Mesothelial cell of epicardium (in vitro differentiated cells): ENCODE measurements around the gene RHBDF2. TPM values are rescaled to one million over a fixed set of nuclear protein-coding genes. Genes with fewer than 3 reads are reported as not detected.

Source experiments
- DNase-seq, 2 experiments: peaks; one replicate each; pipeline ENCODE4 v3.0.0; 2021; ENCODE audit warnings: low spot score in 2 of 2; ENCODE audit not compliant: unreplicated experiment in 2 of 2
- H3K27ac Mint-ChIP-seq: 2 replicates; pipeline ENCODE4 v1.8.0; 2021; ENCODE audit warnings: mixed read lengths
- H3K27me3 Mint-ChIP-seq: 2 replicates; pipeline ENCODE4 v1.8.0; 2021; ENCODE audit warnings: low read depth, mixed read lengths
- H3K36me3 Mint-ChIP-seq: 2 replicates; pipeline ENCODE4 v1.8.0; 2021; ENCODE audit warnings: mixed read lengths
- H3K4me1 Mint-ChIP-seq: 2 replicates; pipeline ENCODE4 v1.8.0; 2021; ENCODE audit warnings: mixed read lengths
- H3K4me3 Mint-ChIP-seq: 2 replicates; pipeline ENCODE4 v1.8.0; 2021; ENCODE audit warnings: mild to moderate bottlenecking, moderate library complexity, mixed read lengths
- H3K9me3 Mint-ChIP-seq: 2 replicates; pipeline ENCODE4 v1.8.0; 2021; ENCODE audit warnings: mixed read lengths
- CTCF ChIP-seq: fragments of 200-600 bp; sonication (generic); IDR thresholded peaks from one replicate; pipeline ENCODE4 v1.5.0; 2021; ENCODE audit warnings: antibody characterized with exemption; ENCODE audit not compliant: unreplicated experiment
- total RNA-seq: library from RNA; stranded (reverse); gene quantifications from 3 replicates; pipeline ENCODE4 v1.2.1, GENCODE V29; 2021

The RHBDF2 gene
- total RNA-seq, 1 donor from 2014 or later = 21.5 TPM

- Mint-ChIP-seq H3K36me3 (peaks cover 5% of the 10 kb centered on the region), H3K27me3 (no peaks in the 10 kb centered on the region), H3K4me1 (no peaks in the 10 kb centered on the region), H3K9me3 (no peaks in the 10 kb centered on the region), H3K4me3 (no peak overlapping the region), H3K27ac (no peak overlapping the region)
- DNase-seq = no peak
- no peak for TF ChIP-seq CTCF
Observed at GRCh38 chr17:76426853-76427252, 74.4 kb downstream of the RHBDF2 start.

- Mint-ChIP-seq H3K36me3 (peaks cover 7% of the 10 kb centered on the region), H3K4me3 (no peak overlapping the region), H3K4me1 (peaks cover 3% of the 10 kb centered on the region), H3K27me3 (no peaks in the 10 kb centered on the region), H3K27ac (no peak overlapping the region), H3K9me3 (no peaks in the 10 kb centered on the region)
- DNase-seq = no peak
- TF ChIP-seq CTCF = no peak
Observed at GRCh38 chr17:76422860-76423259, 78.4 kb downstream of the RHBDF2 start.

GRCh38 chr17:76422406-76422805, 78.8 kb downstream of the RHBDF2 start:
- peaks cover 7% of the 10 kb centered on the region for H3K36me3 Mint-ChIP-seq
- no peak overlapping the region for H3K27ac Mint-ChIP-seq
- no peaks in the 10 kb centered on the region for H3K9me3 Mint-ChIP-seq
- no peaks in the 10 kb centered on the region for H3K27me3 Mint-ChIP-seq
- no peak for TF ChIP-seq CTCF
- H3K4me1 Mint-ChIP-seq = peaks cover 7% of the 10 kb centered on the region
- H3K4me3 Mint-ChIP-seq = no peak overlapping the region
- DNase-seq = no peak

- TF ChIP-seq CTCF = no peak
- H3K27me3 Mint-ChIP-seq = no peaks in the 10 kb centered on the region
- no peak overlapping the region for H3K27ac Mint-ChIP-seq
- peaks cover 11% of the 10 kb centered on the region for H3K4me1 Mint-ChIP-seq
- H3K9me3 Mint-ChIP-seq = no peaks in the 10 kb centered on the region
- DNase-seq = no peak
- H3K4me3 Mint-ChIP-seq = no peak overlapping the region
- peaks cover 7% of the 10 kb centered on the region for H3K36me3 Mint-ChIP-seq
Observed at GRCh38 chr17:76421044-76421407, 80.2 kb downstream of the RHBDF2 start.

Other genes with a start within 250 kb of the RHBDF2 start
- gene UBALD2, start 236.1 kb downstream of the RHBDF2 start, total RNA-seq = 25.3 to 26.4 TPM (median 25.7 TPM) in 3 replicates
- gene QRICH2, start 193.1 kb downstream of the RHBDF2 start, total RNA-seq = 7.2 to 8.6 TPM (median 7.7 TPM) in 3 replicates
- gene PRPSAP1, start 147.5 kb downstream of the RHBDF2 start, total RNA-seq = 51.3 to 57.7 TPM (median 57.6 TPM) in 3 replicates
- 1.7 to 2.0 TPM (median 1.9 TPM) in 3 replicates for gene SPHK1, start 116.8 kb downstream of the RHBDF2 start, total RNA-seq
- 42.7 to 46.3 TPM (median 44.3 TPM) in 3 replicates for gene UBE2O, start 48.3 kb downstream of the RHBDF2 start, total RNA-seq
- gene AANAT, start 33.8 kb downstream of the RHBDF2 start, total RNA-seq = 0.22 to 0.40 TPM in 2 of 3 replicates, not detected in the other
- gene CYGB, start 36.3 kb upstream of the RHBDF2 start, total RNA-seq = 8.6 to 10.4 TPM (median 10.1 TPM) in 3 replicates
- 8.7 to 9.9 TPM (median 9.9 TPM) in 3 replicates for gene PRCD, start 38.6 kb upstream of the RHBDF2 start, total RNA-seq
- 1.3 to 1.9 TPM (median 1.5 TPM) in 3 replicates for gene ST6GALNAC2, start 84.4 kb upstream of the RHBDF2 start, total RNA-seq
- gene ST6GALNAC1, start 142.3 kb upstream of the RHBDF2 start, total RNA-seq = 1.3 to 1.5 TPM (median 1.4 TPM) in 3 replicates
- 53.6 to 57.9 TPM (median 56.5 TPM) in 3 replicates for gene MXRA7, start 209.5 kb upstream of the RHBDF2 start, total RNA-seq
- 15.2 to 17.4 TPM (median 15.7 TPM) in 3 replicates for gene JMJD6, start 225.2 kb upstream of the RHBDF2 start, total RNA-seq
- gene METTL23, start 225.4 kb upstream of the RHBDF2 start, total RNA-seq = 22.0 to 25.6 TPM (median 22.1 TPM) in 3 replicates
- 229 to 239 TPM (median 231 TPM) in 3 replicates for gene SRSF2, start 235.9 kb upstream of the RHBDF2 start, total RNA-seq
- gene MFSD11, start 236.7 kb upstream of the RHBDF2 start, total RNA-seq = 34.4 to 39.7 TPM (median 34.7 TPM) in 3 replicates